A673 (cell line): Measurements from ENCODE around the gene FBXW5.

Experiments used
- EZH2 ChIP-seq: fragments of 200-600 bp; sonication (generic); IDR thresholded peaks from 2 replicates; pipeline ENCODE4 v1.6.1; 2017; ENCODE audit warnings: borderline replicate concordance, low read depth, mild to moderate bottlenecking, mixed read lengths, antibody characterized with exemption, low read length; ENCODE audit not compliant: poor library complexity, severe bottlenecking
- TF ChIP-seq, protein P1 (sequence below): fragments of 300-800, 200-600 bp; sonication (generic); conservative IDR thresholded peaks from 2 replicates; pipeline ENCODE4 v1.5.1; 2017; ENCODE audit warnings: low read depth, mild to moderate bottlenecking, antibody characterized with exemption, low read length, moderate library complexity, mixed read lengths

- TF ChIP-seq, protein P1, sequence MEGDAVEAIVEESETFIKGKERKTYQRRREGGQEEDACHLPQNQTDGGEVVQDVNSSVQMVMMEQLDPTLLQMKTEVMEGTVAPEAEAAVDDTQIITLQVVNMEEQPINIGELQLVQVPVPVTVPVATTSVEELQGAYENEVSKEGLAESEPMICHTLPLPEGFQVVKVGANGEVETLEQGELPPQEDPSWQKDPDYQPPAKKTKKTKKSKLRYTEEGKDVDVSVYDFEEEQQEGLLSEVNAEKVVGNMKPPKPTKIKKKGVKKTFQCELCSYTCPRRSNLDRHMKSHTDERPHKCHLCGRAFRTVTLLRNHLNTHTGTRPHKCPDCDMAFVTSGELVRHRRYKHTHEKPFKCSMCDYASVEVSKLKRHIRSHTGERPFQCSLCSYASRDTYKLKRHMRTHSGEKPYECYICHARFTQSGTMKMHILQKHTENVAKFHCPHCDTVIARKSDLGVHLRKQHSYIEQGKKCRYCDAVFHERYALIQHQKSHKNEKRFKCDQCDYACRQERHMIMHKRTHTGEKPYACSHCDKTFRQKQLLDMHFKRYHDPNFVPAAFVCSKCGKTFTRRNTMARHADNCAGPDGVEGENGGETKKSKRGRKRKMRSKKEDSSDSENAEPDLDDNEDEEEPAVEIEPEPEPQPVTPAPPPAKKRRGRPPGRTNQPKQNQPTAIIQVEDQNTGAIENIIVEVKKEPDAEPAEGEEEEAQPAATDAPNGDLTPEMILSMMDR = no peak
- no peak for TF ChIP-seq EZH2
These were observed 47.7 kb upstream of the FBXW5 start, which contains the start of gene PAXX for GRCh38 chr9:136991993-136992818.
